ENCODE data around the gene USP10.
A peak's percentile ranks its signal among the peaks of the same experiment; 100 is the strongest.

USP10 gene

DNA sequence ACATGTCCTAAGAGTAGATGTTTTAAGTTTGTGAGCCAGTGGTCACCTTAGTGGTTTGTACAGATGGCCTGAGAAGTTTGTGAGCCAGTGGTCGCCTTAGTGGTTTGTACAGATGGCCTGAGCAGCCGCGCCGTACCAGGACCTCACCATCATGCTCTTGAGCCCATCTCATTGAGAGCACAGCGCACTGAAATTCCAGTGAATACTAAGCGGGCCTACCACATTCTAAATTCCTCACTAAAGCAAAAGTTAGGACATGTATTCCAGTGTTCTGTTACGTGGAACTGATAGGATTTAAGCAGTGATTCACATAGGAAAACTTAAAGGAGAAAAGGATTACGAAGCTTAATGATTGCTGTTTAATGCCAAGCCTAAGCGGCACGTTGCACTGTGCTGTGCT is 3.9 kb downstream of the USP10 start:
- H3K4me1 ChIP-seq (ENCODE audit: control insufficient read depth, low read depth, low read length): peaks cover 3% of the 10 kb centered on the region
- no peak overlapping the region for H2AK5ac ChIP-seq (ENCODE audit: low read length)
- WGBS (ENCODE audit: extremely low coverage, insufficient coverage, low lambda C conversion rate): no CpG with 5 or more reads among the region's 10 CpGs
- H2BK5ac ChIP-seq (ENCODE audit: low read length): no peak overlapping the region
- no peak overlapping the region for H3K4me3 ChIP-seq (ENCODE audit: low read length)
- no peak overlapping the region for H3K18ac ChIP-seq (ENCODE audit: low read length)
- no peak overlapping the region for H2BK120ac ChIP-seq (ENCODE audit: low read depth, low read length)
- H4K5ac ChIP-seq (ENCODE audit: low read length): no peak overlapping the region
- H2BK15ac ChIP-seq (replicated peaks; ENCODE audit: low read depth): no peak overlapping the region
- peaks cover 3% of the 10 kb centered on the region for H3K79me1 ChIP-seq (ENCODE audit: low read length)
- no peak overlapping the region for H3K4ac ChIP-seq (ENCODE audit: low read depth, low read length)
- H3K27ac ChIP-seq (ENCODE audit: low read depth, low read length): no peak overlapping the region
- no peak overlapping the region for H3K56ac ChIP-seq (ENCODE audit: low read length)
- H3K9ac ChIP-seq (ENCODE audit: low read length): no peak overlapping the region
- H3K36me3 ChIP-seq (ENCODE audit: control insufficient read depth, insufficient read depth, low read length): no peaks in the 10 kb centered on the region
- no peak overlapping the region for H3K4me2 ChIP-seq (ENCODE audit: low read length)
- H3K79me2 ChIP-seq (ENCODE audit: control insufficient read depth, insufficient read depth, low read length): peaks cover 74% of the 10 kb centered on the region
- H3K27me3 ChIP-seq (ENCODE audit: insufficient read depth, low read length, poor library complexity): no peaks in the 10 kb centered on the region
- no peak overlapping the region for H3K23ac ChIP-seq (ENCODE audit: low read length)
- DNase-seq: no peak
- no peak overlapping the region for H4K8ac ChIP-seq (ENCODE audit: low read depth, low read length)

- Histone ChIP-seq H3K36me3 (ENCODE audit: control insufficient read depth, insufficient read depth, low read length) (no peaks in the 10 kb centered on the region), H4K8ac (ENCODE audit: low read depth, low read length) (no peak overlapping the region), H2BK120ac (ENCODE audit: low read depth, low read length) (no peak overlapping the region), H3K4ac (ENCODE audit: low read depth, low read length) (no peak overlapping the region), H3K4me2 (ENCODE audit: low read length) (no peak overlapping the region), H3K27me3 (ENCODE audit: insufficient read depth, low read length, poor library complexity) (no peaks in the 10 kb centered on the region), H2BK5ac (ENCODE audit: low read length) (no peak overlapping the region), H3K79me1 (ENCODE audit: low read length) (peaks cover 5% of the 10 kb centered on the region), H2AK5ac (ENCODE audit: low read length) (no peak overlapping the region), H3K27ac (ENCODE audit: low read depth, low read length) (no peak overlapping the region), H3K18ac (ENCODE audit: low read length) (no peak overlapping the region), H3K4me1 (ENCODE audit: control insufficient read depth, low read depth, low read length) (peaks cover 5% of the 10 kb centered on the region), H3K4me3 (ENCODE audit: low read length) (no peak overlapping the region), H4K5ac (ENCODE audit: low read length) (no peak overlapping the region), H3K79me2 (ENCODE audit: control insufficient read depth, insufficient read depth, low read length) (peaks cover 79% of the 10 kb centered on the region), H3K56ac (ENCODE audit: low read length) (no peak overlapping the region), H3K9ac (ENCODE audit: low read length) (no peak overlapping the region), H2BK15ac (replicated peaks; ENCODE audit: low read depth) (no peak overlapping the region), H3K23ac (ENCODE audit: low read length) (no peak overlapping the region)
- WGBS (ENCODE audit: extremely low coverage, insufficient coverage, low lambda C conversion rate): no CpG with 5 or more reads among the region's 2 CpGs
- DNase-seq: no peak
Observed at GRCh38 chr16:84704253-84704652, 4.5 kb downstream of the USP10 start.

- Histone ChIP-seq H3K56ac (ENCODE audit: low read length) (no peak overlapping the region), H3K18ac (ENCODE audit: low read length) (no peak overlapping the region), H2AK5ac (ENCODE audit: low read length) (no peak overlapping the region), H3K4ac (ENCODE audit: low read depth, low read length) (no peak overlapping the region), H3K27me3 (ENCODE audit: insufficient read depth, low read length, poor library complexity) (no peaks in the 10 kb centered on the region), H3K79me2 (ENCODE audit: control insufficient read depth, insufficient read depth, low read length) (peaks cover 90% of the 10 kb centered on the region), H4K5ac (ENCODE audit: low read length) (no peak overlapping the region), H3K4me3 (ENCODE audit: low read length) (no peak overlapping the region), H3K23ac (ENCODE audit: low read length) (no peak overlapping the region), H3K9ac (ENCODE audit: low read length) (no peak overlapping the region), H3K4me2 (ENCODE audit: low read length) (no peak overlapping the region), H2BK120ac (ENCODE audit: low read depth, low read length) (no peak overlapping the region), H3K27ac (ENCODE audit: low read depth, low read length) (no peak overlapping the region), H4K8ac (ENCODE audit: low read depth, low read length) (no peak overlapping the region), H2BK5ac (ENCODE audit: low read length) (no peak overlapping the region), H3K4me1 (ENCODE audit: control insufficient read depth, low read depth, low read length) (peaks cover 7% of the 10 kb centered on the region), H2BK15ac (replicated peaks; ENCODE audit: low read depth) (no peak overlapping the region), H3K79me1 (ENCODE audit: low read length) (peaks cover 9% of the 10 kb centered on the region), H3K36me3 (ENCODE audit: control insufficient read depth, insufficient read depth, low read length) (no peaks in the 10 kb centered on the region)
- no peak for DNase-seq
- no CpG with 5 or more reads among the region's 1 CpG for WGBS (ENCODE audit: extremely low coverage, insufficient coverage, low lambda C conversion rate)
Observed at GRCh38 chr16:84706856-84707255, 7.1 kb downstream of the USP10 start.

GRCh38 chr16:84709609-84710008 is 9.8 kb downstream of the USP10 start:
- H3K4ac ChIP-seq (ENCODE audit: low read depth, low read length): no peak overlapping the region
- H3K18ac ChIP-seq (ENCODE audit: low read length): no peak overlapping the region
- H3K36me3 ChIP-seq (ENCODE audit: control insufficient read depth, insufficient read depth, low read length): no peaks in the 10 kb centered on the region
- peaks cover 14% of the 10 kb centered on the region for H3K4me1 ChIP-seq (ENCODE audit: control insufficient read depth, low read depth, low read length)
- no peak overlapping the region for H4K8ac ChIP-seq (ENCODE audit: low read depth, low read length)
- no peaks in the 10 kb centered on the region for H3K27me3 ChIP-seq (ENCODE audit: insufficient read depth, low read length, poor library complexity)
- no peak overlapping the region for H3K9ac ChIP-seq (ENCODE audit: low read length)
- no peak overlapping the region for H3K23ac ChIP-seq (ENCODE audit: low read length)
- no peak overlapping the region for H2BK15ac ChIP-seq (replicated peaks; ENCODE audit: low read depth)
- no CpG with 5 or more reads among the region's 10 CpGs for WGBS (ENCODE audit: extremely low coverage, insufficient coverage, low lambda C conversion rate)
- H3K4me2 ChIP-seq (ENCODE audit: low read length): no peak overlapping the region
- H3K4me3 ChIP-seq (ENCODE audit: low read length): no peak overlapping the region
- DNase-seq: no peak
- H3K79me1 ChIP-seq (ENCODE audit: low read length): peaks cover 14% of the 10 kb centered on the region
- no peak overlapping the region for H3K56ac ChIP-seq (ENCODE audit: low read length)
- no peak overlapping the region for H3K27ac ChIP-seq (ENCODE audit: low read depth, low read length)
- no peak overlapping the region for H2BK5ac ChIP-seq (ENCODE audit: low read length)
- H2BK120ac ChIP-seq (ENCODE audit: low read depth, low read length): no peak overlapping the region
- no peak overlapping the region for H4K5ac ChIP-seq (ENCODE audit: low read length)
- peaks cover 93% of the 10 kb centered on the region for H3K79me2 ChIP-seq (ENCODE audit: control insufficient read depth, insufficient read depth, low read length)
- H2AK5ac ChIP-seq (ENCODE audit: low read length): no peak overlapping the region

DNA sequence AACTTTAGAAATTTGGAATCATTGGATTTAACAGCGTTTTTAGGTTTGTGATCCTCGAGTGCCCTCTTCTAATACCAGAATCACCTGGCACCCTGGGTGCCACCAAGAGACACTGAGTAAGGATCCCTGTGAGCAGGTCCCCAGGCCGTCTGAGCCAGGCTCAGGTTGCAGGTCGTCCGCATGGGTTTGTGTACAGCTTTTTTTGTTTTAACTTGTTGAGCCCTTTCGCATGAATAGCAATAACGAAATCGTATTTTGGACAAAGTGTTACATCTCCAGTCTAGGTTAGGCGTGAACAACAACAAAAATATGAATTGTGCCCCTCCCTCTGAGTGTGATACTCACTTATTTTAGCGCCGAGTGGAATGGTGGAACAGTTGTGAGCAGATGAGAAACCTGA is 10.9 kb downstream of the USP10 start:
- H3K9ac ChIP-seq (ENCODE audit: low read length): no peak overlapping the region
- H3K79me2 ChIP-seq (ENCODE audit: control insufficient read depth, insufficient read depth, low read length): peaks cover 92% of the 10 kb centered on the region
- WGBS (ENCODE audit: extremely low coverage, insufficient coverage, low lambda C conversion rate): no CpG with 5 or more reads among the region's 11 CpGs
- H3K27me3 ChIP-seq (ENCODE audit: insufficient read depth, low read length, poor library complexity): no peaks in the 10 kb centered on the region
- no peak for DNase-seq
- no peak overlapping the region for H3K27ac ChIP-seq (ENCODE audit: low read depth, low read length)
- H2BK5ac ChIP-seq (ENCODE audit: low read length): no peak overlapping the region
- H2BK15ac ChIP-seq (replicated peaks; ENCODE audit: low read depth): no peak overlapping the region
- H3K79me1 ChIP-seq (ENCODE audit: low read length): peaks cover 12% of the 10 kb centered on the region
- no peak overlapping the region for H3K18ac ChIP-seq (ENCODE audit: low read length)
- no peak overlapping the region for H2AK5ac ChIP-seq (ENCODE audit: low read length)
- H3K56ac ChIP-seq (ENCODE audit: low read length): no peak overlapping the region
- H3K23ac ChIP-seq (ENCODE audit: low read length): no peak overlapping the region
- no peak overlapping the region for H2BK120ac ChIP-seq (ENCODE audit: low read depth, low read length)
- H3K4me1 ChIP-seq (ENCODE audit: control insufficient read depth, low read depth, low read length): peaks cover 14% of the 10 kb centered on the region
- H3K4me2 ChIP-seq (ENCODE audit: low read length): no peak overlapping the region
- no peak overlapping the region for H3K4me3 ChIP-seq (ENCODE audit: low read length)
- no peak overlapping the region for H4K5ac ChIP-seq (ENCODE audit: low read length)
- H3K36me3 ChIP-seq (ENCODE audit: control insufficient read depth, insufficient read depth, low read length): no peaks in the 10 kb centered on the region
- no peak overlapping the region for H3K4ac ChIP-seq (ENCODE audit: low read depth, low read length)
- H4K8ac ChIP-seq (ENCODE audit: low read depth, low read length): no peak overlapping the region

GRCh38 chr16:84712138-84712671 is 12.4 kb downstream of the USP10 start:
- H3K9ac ChIP-seq (ENCODE audit: low read length): no peak overlapping the region
- no peak overlapping the region for H3K4me3 ChIP-seq (ENCODE audit: low read length)
- H2AK5ac ChIP-seq (ENCODE audit: low read length): no peak overlapping the region
- H2BK15ac ChIP-seq (replicated peaks; ENCODE audit: low read depth): no peak overlapping the region
- no peaks in the 10 kb centered on the region for H3K36me3 ChIP-seq (ENCODE audit: control insufficient read depth, insufficient read depth, low read length)
- no peak overlapping the region for H4K5ac ChIP-seq (ENCODE audit: low read length)
- peaks cover 97% of the 10 kb centered on the region for H3K79me2 ChIP-seq (ENCODE audit: control insufficient read depth, insufficient read depth, low read length)
- no peaks in the 10 kb centered on the region for H3K27me3 ChIP-seq (ENCODE audit: insufficient read depth, low read length, poor library complexity)
- no peak overlapping the region for H2BK120ac ChIP-seq (ENCODE audit: low read depth, low read length)
- peaks cover 18% of the 10 kb centered on the region for H3K79me1 ChIP-seq (ENCODE audit: low read length)
- DNase-seq: no peak
- no peak overlapping the region for H3K4ac ChIP-seq (ENCODE audit: low read depth, low read length)
- H3K56ac ChIP-seq (ENCODE audit: low read length): peak overlapping the region; percentile 35
- H3K18ac ChIP-seq (ENCODE audit: low read length): no peak overlapping the region
- H3K23ac ChIP-seq (ENCODE audit: low read length): no peak overlapping the region
- no peak overlapping the region for H3K4me2 ChIP-seq (ENCODE audit: low read length)
- peaks cover 14% of the 10 kb centered on the region for H3K4me1 ChIP-seq (ENCODE audit: control insufficient read depth, low read depth, low read length)
- no peak overlapping the region for H3K27ac ChIP-seq (ENCODE audit: low read depth, low read length)
- no CpG with 5 or more reads among the region's 8 CpGs for WGBS (ENCODE audit: extremely low coverage, insufficient coverage, low lambda C conversion rate)
- H4K8ac ChIP-seq (ENCODE audit: low read depth, low read length): no peak overlapping the region
- H2BK5ac ChIP-seq (ENCODE audit: low read length): no peak overlapping the region

Data from mesendoderm (in vitro differentiated cells).